CMK (cell line): ENCODE results near the gene DTHD1.

Experiments
- DNase-seq: peaks from one replicate; pipeline ENCODE4 v3.0.0-alpha.2; 2010; ENCODE audit warnings: low read depth

The DTHD1 gene

GRCh38 chr4:36281384-36282106, at the start of gene DTHD1:
Gene DTHD1, plus strand, starts transcription at chr4:36281616. Its CDS starts 143 bp downstream, at chr4:36281759.
- DNase-seq = no peak

GRCh38 chr4:36233567-36234266, 47.7 kb upstream of the DTHD1 start:
- no peak for DNase-seq

GRCh38 chr4:36235306-36235705, 46.1 kb upstream of the DTHD1 start:
- no peak for DNase-seq

- no peak for DNase-seq
Measured at GRCh38 chr4:36236159-36236558, 45.3 kb upstream of the DTHD1 start.

DNA sequence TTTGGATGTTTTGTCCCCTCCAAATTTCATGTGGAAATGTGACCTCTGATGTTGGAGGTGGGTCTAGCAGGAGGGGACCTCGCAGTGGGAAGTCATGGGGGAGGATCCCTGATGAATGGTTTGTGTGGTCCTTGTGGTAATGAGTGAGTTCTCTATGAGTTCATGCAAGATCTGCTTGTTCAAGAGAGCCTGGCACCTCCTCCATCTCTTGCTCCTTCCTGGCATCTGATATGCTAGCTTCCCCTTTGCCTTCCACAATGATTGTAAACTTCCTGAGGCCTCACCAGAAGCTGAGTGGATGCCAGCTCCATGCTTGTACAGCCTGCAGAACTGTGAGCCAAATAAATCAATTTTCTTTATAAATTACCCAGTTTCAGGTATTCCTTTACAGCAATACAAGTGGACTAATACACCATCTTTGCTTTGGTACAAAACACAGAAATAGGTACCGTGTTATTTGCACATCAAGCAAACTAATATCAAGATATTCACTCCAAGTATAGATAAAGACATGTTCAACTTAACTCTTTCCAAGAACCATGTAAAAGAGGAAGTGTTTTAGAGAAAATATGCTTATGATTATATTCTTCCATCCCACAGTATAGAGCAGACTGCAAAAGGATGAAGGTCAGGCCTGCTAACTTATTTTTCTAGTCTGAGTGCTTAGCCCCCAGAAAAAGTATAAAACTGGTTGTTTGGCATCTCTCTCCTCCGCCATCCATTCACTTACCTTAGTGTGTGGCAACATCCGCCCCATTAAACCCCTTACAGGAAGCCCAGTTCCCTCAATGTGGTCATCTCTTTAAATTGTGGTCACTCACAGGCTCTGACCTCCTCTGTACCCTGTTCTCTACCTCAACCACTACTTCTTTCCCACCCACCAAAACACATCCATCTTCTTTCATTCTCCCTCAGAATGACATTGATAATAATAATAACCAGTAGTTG, 43.8 kb upstream of the DTHD1 start:
- peak; percentile 49 for DNase-seq

DNA sequence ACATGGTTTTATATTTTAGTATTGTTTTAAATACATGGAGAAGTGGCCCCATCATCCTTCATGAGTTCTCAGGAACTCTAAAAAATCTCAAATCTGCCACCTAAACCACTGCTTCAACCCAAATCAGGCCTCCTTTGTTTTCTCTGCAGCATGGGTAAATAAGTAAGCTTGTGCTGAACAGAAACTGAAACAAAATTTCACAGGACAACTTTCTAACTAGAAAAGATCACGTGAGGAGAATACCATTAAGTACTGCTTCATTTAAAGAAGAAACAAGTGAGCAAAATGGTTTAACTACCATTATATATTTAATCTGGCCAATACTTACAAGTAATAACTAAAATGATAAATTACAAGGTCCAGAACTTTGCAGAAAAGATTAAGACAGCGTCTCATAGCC, 39.6 kb upstream of the DTHD1 start:
- no peak for DNase-seq

DNA sequence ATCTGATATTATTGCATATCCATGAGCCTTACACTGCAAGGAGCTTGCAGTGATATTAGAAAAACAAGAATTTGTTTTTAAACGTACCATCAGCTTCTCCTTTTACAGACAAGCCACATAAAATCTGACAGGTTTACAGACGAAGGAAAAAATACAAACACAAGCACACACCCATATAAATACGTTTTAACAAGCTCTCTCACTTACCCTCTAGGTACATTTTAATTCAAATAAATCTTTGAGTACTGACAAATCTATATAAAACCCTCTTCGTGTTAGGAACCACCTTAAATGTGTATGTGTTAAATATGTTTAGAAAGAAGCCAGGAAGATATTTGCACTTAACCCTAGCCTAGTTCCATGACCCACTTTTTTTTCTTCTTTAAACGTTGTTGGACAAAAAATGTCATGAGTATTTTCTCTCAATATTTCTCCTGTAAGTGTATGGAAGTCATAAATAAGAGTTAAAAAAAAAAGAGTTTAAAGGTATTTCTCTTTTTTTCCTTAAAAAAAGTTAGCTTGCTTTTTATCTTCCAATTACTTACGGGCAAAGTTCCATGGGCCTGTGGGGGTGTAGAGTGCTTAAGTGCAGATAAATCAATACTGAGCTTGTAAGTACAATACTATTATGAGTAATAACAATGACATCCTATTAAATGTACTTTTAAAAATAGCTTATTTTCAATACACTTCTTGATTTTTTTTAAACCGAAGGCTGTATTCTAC, 38.6 kb upstream of the DTHD1 start:
- DNase-seq = no peak

DNA sequence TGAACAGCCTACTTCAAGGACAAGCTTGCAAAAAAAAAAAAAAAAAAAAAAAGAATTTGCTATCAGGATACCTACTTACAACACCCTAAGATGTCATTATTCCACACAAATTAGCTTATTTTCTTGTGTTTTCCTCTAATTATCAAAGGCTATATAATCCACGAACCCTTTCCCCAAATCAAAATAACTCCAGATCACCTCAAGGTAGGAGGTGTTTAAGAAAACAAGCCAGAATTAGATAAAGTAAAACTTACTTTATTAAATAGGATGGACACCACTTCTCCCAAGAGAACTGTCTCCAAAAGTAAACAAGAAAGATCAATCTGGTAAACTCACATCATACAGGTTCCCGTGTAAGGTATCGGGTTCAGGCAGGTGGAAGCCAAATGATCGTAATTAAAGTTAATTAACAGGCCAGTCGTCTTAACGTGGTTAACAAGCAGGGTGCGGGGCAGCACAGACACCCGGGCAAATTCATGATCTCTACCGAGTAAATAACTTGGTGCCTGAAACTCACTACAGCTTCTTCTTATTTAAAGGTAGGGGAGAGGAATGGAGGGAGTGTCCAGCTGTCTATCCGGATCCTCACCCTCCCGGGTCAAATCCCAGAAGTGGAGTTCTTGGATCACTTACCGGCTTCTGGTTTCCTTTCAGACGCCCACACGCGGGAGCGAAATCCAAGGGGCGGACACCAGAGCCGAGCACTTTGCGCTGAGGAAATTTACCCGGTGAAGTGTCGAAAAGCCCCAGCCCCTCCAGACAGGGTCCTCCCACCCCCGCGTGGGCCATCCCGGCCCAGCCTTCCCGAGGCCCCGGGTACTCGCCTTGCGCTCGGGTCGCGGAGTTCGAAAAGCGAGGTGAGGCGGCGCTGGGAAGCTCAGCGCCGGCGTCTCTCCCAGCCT, 37.8 kb upstream of the DTHD1 start:
- DNase-seq = no peak

- no peak for DNase-seq
Measured at GRCh38 chr4:36244257-36245082, 36.9 kb upstream of the DTHD1 start, which contains the start of gene ARAP2. Gene ARAP2, minus strand, starts transcription at chr4:36244514. Its CDS starts 15,028 bp downstream, at chr4:36229486.

DNA sequence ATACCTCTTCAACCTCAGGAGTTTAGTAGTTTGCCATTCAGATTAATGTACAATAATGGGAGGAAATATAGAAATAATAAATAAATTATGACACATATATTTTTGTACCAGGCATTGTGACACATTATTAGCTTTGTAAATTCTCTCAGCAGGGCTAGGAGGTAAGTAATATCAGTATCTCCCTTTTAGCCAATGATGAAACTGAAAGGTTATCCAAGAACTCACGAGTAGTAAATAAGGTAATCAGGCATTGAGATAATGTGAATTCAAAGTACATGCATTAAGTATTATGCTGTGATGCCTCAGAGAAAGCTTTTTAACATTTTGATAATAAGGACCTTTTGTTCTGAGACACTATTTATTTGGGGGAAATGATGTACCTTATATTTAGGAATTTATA, 31.8 kb upstream of the DTHD1 start:
- DNase-seq = no peak

GRCh38 chr4:36251983-36252382, 29.4 kb upstream of the DTHD1 start:
- no peak for DNase-seq

- DNase-seq = no peak
Measured at GRCh38 chr4:36254371-36254770, 27.0 kb upstream of the DTHD1 start.

GRCh38 chr4:36255577-36255976, 25.8 kb upstream of the DTHD1 start:
- no peak for DNase-seq

- no peak for DNase-seq
Measured at GRCh38 chr4:36256398-36256891, 25.0 kb upstream of the DTHD1 start.

GRCh38 chr4:36260731-36261130, 20.7 kb upstream of the DTHD1 start:
- no peak for DNase-seq

DNA sequence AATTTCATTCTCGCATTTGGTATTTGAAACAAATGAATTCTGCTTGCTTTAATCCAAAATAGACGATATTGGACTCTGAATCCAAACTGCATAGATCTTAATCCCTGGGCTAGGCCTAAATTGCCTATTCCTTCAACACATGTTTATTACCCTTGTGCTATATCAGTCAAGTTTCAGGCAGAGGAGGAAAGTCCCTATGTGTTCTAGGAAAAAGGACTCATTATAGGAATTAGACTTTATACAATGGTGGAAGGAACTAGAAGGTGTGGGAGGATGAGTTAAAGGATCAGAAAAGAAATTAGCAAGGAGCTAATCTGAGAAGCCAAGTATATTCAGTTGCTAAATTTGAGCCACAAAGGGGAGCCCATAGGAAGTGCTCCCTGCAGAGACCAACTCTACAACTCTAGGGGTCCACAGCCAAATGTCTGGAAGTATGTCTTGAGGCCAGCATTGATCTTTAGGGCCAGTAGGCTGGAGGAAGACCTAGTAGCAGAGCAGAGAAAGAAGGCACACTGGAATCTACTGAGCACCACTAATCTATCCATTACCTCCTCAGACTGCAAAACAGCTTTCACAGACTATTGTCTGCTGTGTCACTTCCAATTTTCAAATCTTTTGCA, 17.1 kb upstream of the DTHD1 start:
- no peak for DNase-seq

GRCh38 chr4:36267486-36268268, 13.7 kb upstream of the DTHD1 start:
- no peak for DNase-seq

DNA sequence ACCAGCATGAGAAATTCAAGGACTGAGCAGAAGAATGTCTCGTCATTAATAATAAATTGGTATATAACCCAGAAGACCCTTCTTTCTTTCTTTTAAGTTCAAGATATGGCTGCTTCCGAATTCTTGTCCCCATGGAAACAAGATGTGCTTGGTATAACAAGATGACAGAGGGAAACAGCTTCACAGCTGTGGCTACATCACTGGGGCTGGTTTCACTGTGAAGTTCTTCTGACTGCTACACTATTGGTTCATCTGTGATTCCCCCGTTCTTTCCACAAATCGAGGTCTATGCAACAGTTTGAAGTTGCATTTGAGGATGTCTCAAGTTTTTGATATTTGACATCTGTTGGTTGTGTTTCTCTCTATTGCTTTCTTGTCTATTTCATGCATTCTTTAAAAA, 12.3 kb upstream of the DTHD1 start:
- no peak for DNase-seq
